ENCODE measurements around the gene MAP4K3. TPM values are rescaled to one million over a fixed set of nuclear protein-coding genes. Genes with fewer than 3 reads are reported as not detected.

MAP4K3 gene
- total RNA-seq, 4 donors from 2014 or later: 60.6 to 86.6 (median 75.6) TPM

DNA sequence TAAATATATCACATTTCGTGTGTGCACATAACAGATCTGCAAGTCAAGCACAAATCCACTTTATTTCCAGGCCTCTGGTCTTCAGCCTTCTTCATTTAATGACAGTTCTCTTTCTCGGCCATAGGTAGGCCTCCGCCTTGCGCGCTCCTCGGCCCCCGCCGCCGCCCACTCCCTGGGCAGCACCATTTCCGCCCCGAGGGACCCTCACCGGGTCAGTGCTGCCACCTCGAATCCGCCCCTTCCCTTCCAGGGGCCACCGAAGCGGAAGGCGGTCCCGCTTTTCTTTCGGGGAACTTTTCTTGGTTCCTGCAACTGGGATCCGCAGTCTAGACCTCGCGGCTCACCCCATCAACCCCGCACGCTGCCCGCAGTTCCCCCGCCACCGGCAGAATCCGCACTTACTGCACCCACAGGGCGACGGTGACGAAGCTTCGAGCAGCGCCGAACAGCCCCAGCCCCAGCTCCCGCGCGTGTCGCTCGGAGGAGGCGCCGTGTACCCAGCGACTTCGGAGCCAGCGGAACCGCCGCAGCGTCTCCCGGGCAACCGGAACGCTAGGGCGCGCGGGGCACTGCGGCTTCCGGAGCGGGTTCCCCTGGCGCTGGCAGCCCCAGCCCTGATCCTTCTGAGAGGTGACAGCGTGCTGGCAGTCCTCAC lies 193.5 kb downstream of the MAP4K3 start, which contains the start of gene CDKL4:
TSS of gene CDKL4 (minus strand) at position 502 of the 655 bp plus-strand sequence.
- H3K36me3 ChIP-seq: no peaks in the 10 kb centered on the region
- H3K27ac ChIP-seq: no peak within 1 kb of the TSS
- no peaks in the 10 kb centered on the region for H3K4me1 ChIP-seq
- peak within 1 kb of the TSS in 1 of 3 donors; percentile 26 for H3K4me3 ChIP-seq (replicated peaks in 1 of 3)
- 62 to 76% methylated on average over 20 to 34 of the region's 58 CpGs for WGBS, 2 donors
- intact Hi-C loops (cut with DNase I): no loop called here
- H3K9me3 ChIP-seq: no peaks in the 10 kb centered on the region
- DNase-seq: peak in 1 of 2 donors; percentile 12
- no peaks in the 10 kb centered on the region for H3K27me3 ChIP-seq
- no peak for TF ChIP-seq CTCF (IDR thresholded peaks at IDR 0.05)
- no peak for TF ChIP-seq POLR2A (IDR thresholded peaks at IDR 0.05)

DNA sequence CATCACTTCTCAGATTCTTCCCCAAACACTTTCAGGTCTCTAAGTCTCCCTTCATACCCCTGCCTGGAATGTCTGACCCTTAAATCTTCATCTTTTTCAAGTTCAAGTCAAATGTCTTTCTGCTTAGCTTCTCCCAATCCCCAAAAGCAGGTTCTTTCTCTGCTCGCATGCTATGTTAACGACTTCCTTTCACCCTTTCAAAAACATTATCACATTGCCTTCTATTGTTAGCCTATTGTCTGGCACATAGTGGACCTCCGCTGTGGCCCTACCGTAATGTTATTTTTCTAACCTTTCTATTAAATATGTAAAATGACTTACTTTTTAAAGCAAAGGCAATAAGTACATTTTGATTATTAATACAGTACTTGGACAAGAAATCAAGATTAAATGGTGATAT lies 195.5 kb downstream of the MAP4K3 start:
- TF ChIP-seq POLR2A (IDR thresholded peaks at IDR 0.05): no peak
- no peak for TF ChIP-seq CTCF (IDR thresholded peaks at IDR 0.05)
- Histone ChIP-seq H3K4me1 (no peaks in the 10 kb centered on the region), H3K27ac (no peak overlapping the region), H3K36me3 (no peaks in the 10 kb centered on the region), H3K27me3 (no peaks in the 10 kb centered on the region), H3K4me3 (replicated peaks in 1 of 3) (no peak overlapping the region), H3K9me3 (no peaks in the 10 kb centered on the region)
- no peak for DNase-seq
- 74% methylated on average over 4 of the region's 4 CpGs for WGBS, 2 donors
- intact Hi-C loops (cut with DNase I): no loop called here

DNA sequence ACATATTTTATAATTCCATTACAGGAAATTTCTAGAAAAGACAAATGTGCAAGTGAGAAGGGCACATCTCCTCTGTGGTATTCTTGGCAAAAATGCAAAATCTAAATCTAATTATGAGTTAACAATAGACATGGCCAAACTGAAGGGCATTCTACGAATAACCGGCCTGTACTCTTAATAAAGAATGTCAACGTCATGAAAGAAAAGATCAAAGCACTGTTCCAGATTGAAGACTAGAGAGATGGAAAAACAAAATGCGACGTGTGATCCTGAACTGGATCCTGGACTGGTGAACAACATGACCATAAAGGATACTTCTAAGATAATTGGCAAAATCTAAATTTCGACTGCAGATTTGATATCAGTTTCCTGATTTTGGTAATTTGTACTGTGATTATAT lies 196.3 kb downstream of the MAP4K3 start:
- H3K4me3 ChIP-seq (replicated peaks in 1 of 3): no peak overlapping the region
- H3K27me3 ChIP-seq: no peaks in the 10 kb centered on the region
- no peak overlapping the region for H3K27ac ChIP-seq
- 92 to 94% methylated on average over 6 of the region's 6 CpGs for WGBS, 2 donors
- no peaks in the 10 kb centered on the region for H3K9me3 ChIP-seq
- TF ChIP-seq CTCF (IDR thresholded peaks at IDR 0.05): no peak
- no peaks in the 10 kb centered on the region for H3K4me1 ChIP-seq
- no peak for DNase-seq
- intact Hi-C loops (cut with DNase I): no loop called here
- H3K36me3 ChIP-seq: no peaks in the 10 kb centered on the region

- no peaks in the 10 kb centered on the region for H3K4me1 ChIP-seq
- intact Hi-C loops (cut with DNase I): no loop called here
- DNase-seq: no peak
Observed at GRCh38 chr2:39234754-39235153, 202.3 kb downstream of the MAP4K3 start.

More at GRCh38 chr2:39234754-39235153, 202.3 kb downstream of the MAP4K3 start:
- TF ChIP-seq POLR2A (IDR thresholded peaks at IDR 0.05): no peak
- no peak for TF ChIP-seq CTCF (IDR thresholded peaks at IDR 0.05)
- H3K9me3 ChIP-seq: no peaks in the 10 kb centered on the region
- H3K4me3 ChIP-seq (replicated peaks in 1 of 3): no peak overlapping the region
- no peaks in the 10 kb centered on the region for H3K27me3 ChIP-seq
- H3K36me3 ChIP-seq: no peaks in the 10 kb centered on the region
- no peak overlapping the region for H3K27ac ChIP-seq
- WGBS, 2 donors: 92 to 96% methylated on average over 1 of the region's 1 CpG

All from thyroid gland (tissue), 4 donors.